GM23338 (cell line): ENCODE measurements around the gene DCLRE1B. TPM values are rescaled to one million over a fixed set of nuclear protein-coding genes. Genes with fewer than 3 reads are reported as not detected.

Source experiments
- ATAC-seq: fragments of 200-7000 bp; cut with Tn5 transposase; 3 replicates; pipeline ENCODE4 v1.9.1; 2020
- DNase-seq: peaks from one replicate; pipeline ENCODE4 v3.0.0-alpha.2; 2015; ENCODE audit warnings: low spot score
- H2AFZ ChIP-seq: fragments of 200-600 bp; sonication (generic); 2 replicates; pipeline ENCODE4 v1.8.0; 2016; ENCODE audit warnings: antibody characterized with exemption, mild to moderate bottlenecking, moderate library complexity
- H3F3A ChIP-seq: fragments of 200-600 bp; sonication (generic); replicated peaks from 2 replicates; pipeline ENCODE4 v1.8.0; 2017; ENCODE audit warnings: antibody characterized with exemption, mixed run types, low read depth
- H3K27ac ChIP-seq: fragments of 200-600 bp; sonication (generic); 2 replicates; pipeline ENCODE4 v1.6.1; 2016; ENCODE audit warnings: low read depth
- H3K27me3 ChIP-seq: fragments of 200-600 bp; sonication (generic); 2 replicates; pipeline ENCODE4 v1.8.0; 2016; ENCODE audit warnings: mild to moderate bottlenecking, mixed run types, moderate library complexity; ENCODE audit not compliant: insufficient read depth
- H3K36me3 ChIP-seq: fragments of 200-600 bp; sonication (generic); 2 replicates; pipeline ENCODE4 v1.8.0; 2016; ENCODE audit warnings: mild to moderate bottlenecking; ENCODE audit not compliant: insufficient read depth
- H3K4me1 ChIP-seq: fragments of 200-600 bp; sonication (generic); 2 replicates; pipeline ENCODE4 v1.8.0; 2016; ENCODE audit warnings: mild to moderate bottlenecking, moderate library complexity; ENCODE audit not compliant: insufficient read depth
- H3K4me2 ChIP-seq: fragments of 200-600 bp; sonication (generic); 2 replicates; pipeline ENCODE4 v1.7.1; 2017; ENCODE audit warnings: mixed run types
- H3K4me3 ChIP-seq: fragments of 200-600 bp; sonication (generic); 2 replicates; pipeline ENCODE4 v1.6.1; 2016; ENCODE audit warnings: mixed run types
- H3K79me2 ChIP-seq: fragments of 200-600 bp; sonication (generic); replicated peaks from 2 replicates; pipeline ENCODE4 v1.8.0; 2017; ENCODE audit warnings: mild to moderate bottlenecking; ENCODE audit not compliant: insufficient read depth
- H3K9me2 ChIP-seq: fragments of 200-600 bp; sonication (generic); 2 replicates; pipeline ENCODE4 v1.8.0; 2017; ENCODE audit not compliant: insufficient read depth
- H4K20me1 ChIP-seq: fragments of 200-600 bp; sonication (generic); replicated peaks from 2 replicates; pipeline ENCODE4 v1.8.0; 2017; ENCODE audit warnings: mild to moderate bottlenecking; ENCODE audit not compliant: insufficient read depth
- H3K27ac Mint-ChIP-seq: 2 replicates; pipeline ENCODE4 v1.8.0; 2020; ENCODE audit warnings: inconsistent platforms, mild to moderate bottlenecking, moderate library complexity, mixed read lengths
- H3K27me3 Mint-ChIP-seq: 3 replicates; pipeline ENCODE4 v1.8.0; 2022; ENCODE audit warnings: low read depth, mild to moderate bottlenecking, moderate library complexity, mixed read lengths, inconsistent platforms; ENCODE audit not compliant: insufficient read depth, poor library complexity
- H3K36me3 Mint-ChIP-seq: 3 replicates; pipeline ENCODE4 v1.8.0; 2021; ENCODE audit warnings: low read depth, mild to moderate bottlenecking, inconsistent platforms, moderate library complexity, mixed read lengths
- H3K4me1 Mint-ChIP-seq: 3 replicates; pipeline ENCODE4 v1.8.0; 2020; ENCODE audit warnings: mild to moderate bottlenecking, inconsistent platforms, mixed read lengths
- H3K4me3 Mint-ChIP-seq: 3 replicates; pipeline ENCODE4 v1.8.0; 2021; ENCODE audit warnings: moderate library complexity, mild to moderate bottlenecking, inconsistent platforms, mixed read lengths
- H3K9me3 Mint-ChIP-seq: 3 replicates; pipeline ENCODE4 v1.8.0; 2020; ENCODE audit warnings: moderate library complexity, mild to moderate bottlenecking, inconsistent platforms, mixed read lengths
- CREB1 ChIP-seq: fragments of 250-450 bp; sonication (Bioruptor Pico); IDR thresholded peaks from 2 replicates; pipeline ENCODE4 v1.5.0; 2020; ENCODE audit warnings: low read depth, mild to moderate bottlenecking, moderate library complexity
- EZH2 ChIP-seq: fragments of 200-600 bp; sonication (generic); IDR thresholded peaks from one replicate; pipeline ENCODE4 v1.8.0; 2017; ENCODE audit warnings: antibody characterized with exemption, mild to moderate bottlenecking, low read depth; ENCODE audit not compliant: unreplicated experiment
- NANOG ChIP-seq: IDR thresholded peaks from 2 replicates; pipeline ENCODE4 v1.6.1; 2016; ENCODE audit warnings: antibody characterized with exemption, borderline replicate concordance
- ZNF114 ChIP-seq: fragments of 250-450 bp; sonication (Bioruptor Pico); IDR thresholded peaks from 2 replicates; pipeline ENCODE4 v1.5.0; 2020; ENCODE audit warnings: mild to moderate bottlenecking, moderate library complexity
- ZNF462 ChIP-seq: fragments of 250-450 bp; sonication (Bioruptor Pico); IDR thresholded peaks from 2 replicates; pipeline ENCODE4 v1.5.0; 2020; ENCODE audit warnings: mild to moderate bottlenecking, moderate library complexity
- polyA plus RNA-seq: library from polyadenylated mRNA; unstranded; fragments of >200 nt; fragmentation: Nextera tagmentation; extraction: Ambion mirVana; gene quantifications from 2 replicates; pipeline ENCODE4 v1.2.1, GENCODE V29; 2016
- total RNA-seq: library from RNA; depleted of rRNA; stranded (reverse); fragments of >200 nt; shearing (Covaris generic); gene quantifications from 2 replicates; pipeline ENCODE4 v1.2.3, GENCODE V29; 2014
- TF ChIP-seq, protein P1 (sequence below): IDR thresholded peaks from one replicate; pipeline ENCODE4 v1.6.1; 2018; ENCODE audit warnings: antibody characterized with exemption; ENCODE audit not compliant: unreplicated experiment

DCLRE1B gene
- total and polyA plus RNA-seq, 2 experiments from 2014 or later = 6.3 to 9.7 TPM

DNA sequence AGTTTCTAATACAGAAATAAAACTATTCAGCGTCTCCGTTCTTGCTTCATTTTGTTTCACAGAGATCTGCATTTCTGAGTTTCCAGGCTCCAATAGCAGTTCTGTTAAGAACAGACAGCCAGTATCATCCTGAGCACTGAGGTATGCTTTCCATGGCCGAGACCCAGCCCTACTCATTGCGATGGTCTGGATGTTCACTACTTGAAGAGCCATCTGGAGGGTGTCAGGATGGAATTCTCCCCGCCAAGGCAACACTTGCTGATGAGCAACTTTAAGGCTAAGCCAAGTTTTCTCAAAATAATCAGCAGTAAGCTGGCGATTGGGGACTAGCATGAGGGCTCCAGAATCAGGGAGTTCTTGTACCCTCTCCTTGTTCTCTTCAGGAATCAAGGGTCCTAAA, 10.0 kb upstream of the DCLRE1B start:
- H3K27ac Mint-ChIP-seq = no peak overlapping the region
- no peaks in the 10 kb centered on the region for H4K20me1 ChIP-seq
- H2AFZ ChIP-seq = no peak overlapping the region
- no peaks in the 10 kb centered on the region for H3K27me3 Mint-ChIP-seq
- DNase-seq = no peak
- H3K79me2 ChIP-seq = no peaks in the 10 kb centered on the region
- H3K9me3 Mint-ChIP-seq = no peaks in the 10 kb centered on the region
- H3K9me2 ChIP-seq = no peaks in the 10 kb centered on the region
- no peaks in the 10 kb centered on the region for H3F3A ChIP-seq
- no peaks in the 10 kb centered on the region for H3K4me1 Mint-ChIP-seq
- no peak overlapping the region for H3K4me3 ChIP-seq
- no peaks in the 10 kb centered on the region for H3K36me3 ChIP-seq
- H3K27ac ChIP-seq = no peak overlapping the region
- no peaks in the 10 kb centered on the region for H3K4me1 ChIP-seq
- no peaks in the 10 kb centered on the region for H3K27me3 ChIP-seq
- TF ChIP-seq, protein P1, sequence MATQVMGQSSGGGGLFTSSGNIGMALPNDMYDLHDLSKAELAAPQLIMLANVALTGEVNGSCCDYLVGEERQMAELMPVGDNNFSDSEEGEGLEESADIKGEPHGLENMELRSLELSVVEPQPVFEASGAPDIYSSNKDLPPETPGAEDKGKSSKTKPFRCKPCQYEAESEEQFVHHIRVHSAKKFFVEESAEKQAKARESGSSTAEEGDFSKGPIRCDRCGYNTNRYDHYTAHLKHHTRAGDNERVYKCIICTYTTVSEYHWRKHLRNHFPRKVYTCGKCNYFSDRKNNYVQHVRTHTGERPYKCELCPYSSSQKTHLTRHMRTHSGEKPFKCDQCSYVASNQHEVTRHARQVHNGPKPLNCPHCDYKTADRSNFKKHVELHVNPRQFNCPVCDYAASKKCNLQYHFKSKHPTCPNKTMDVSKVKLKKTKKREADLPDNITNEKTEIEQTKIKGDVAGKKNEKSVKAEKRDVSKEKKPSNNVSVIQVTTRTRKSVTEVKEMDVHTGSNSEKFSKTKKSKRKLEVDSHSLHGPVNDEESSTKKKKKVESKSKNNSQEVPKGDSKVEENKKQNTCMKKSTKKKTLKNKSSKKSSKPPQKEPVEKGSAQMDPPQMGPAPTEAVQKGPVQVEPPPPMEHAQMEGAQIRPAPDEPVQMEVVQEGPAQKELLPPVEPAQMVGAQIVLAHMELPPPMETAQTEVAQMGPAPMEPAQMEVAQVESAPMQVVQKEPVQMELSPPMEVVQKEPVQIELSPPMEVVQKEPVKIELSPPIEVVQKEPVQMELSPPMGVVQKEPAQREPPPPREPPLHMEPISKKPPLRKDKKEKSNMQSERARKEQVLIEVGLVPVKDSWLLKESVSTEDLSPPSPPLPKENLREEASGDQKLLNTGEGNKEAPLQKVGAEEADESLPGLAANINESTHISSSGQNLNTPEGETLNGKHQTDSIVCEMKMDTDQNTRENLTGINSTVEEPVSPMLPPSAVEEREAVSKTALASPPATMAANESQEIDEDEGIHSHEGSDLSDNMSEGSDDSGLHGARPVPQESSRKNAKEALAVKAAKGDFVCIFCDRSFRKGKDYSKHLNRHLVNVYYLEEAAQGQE = no peak
- TF ChIP-seq ZNF114 (CRISPR knock-in tag) (no peak), EZH2 (no peak), CREB1 (no peak), NANOG (no peak), ZNF462 (CRISPR knock-in tag) (no peak)
- H3K4me3 Mint-ChIP-seq = no peak overlapping the region
- H3K36me3 Mint-ChIP-seq = peaks cover 10% of the 10 kb centered on the region; the same call in 1 of the 3 replicates
- H3K4me2 ChIP-seq = no peak overlapping the region
- no peak for ATAC-seq
